ENCODE data around the gene RYR2.

The RYR2 gene

DNA sequence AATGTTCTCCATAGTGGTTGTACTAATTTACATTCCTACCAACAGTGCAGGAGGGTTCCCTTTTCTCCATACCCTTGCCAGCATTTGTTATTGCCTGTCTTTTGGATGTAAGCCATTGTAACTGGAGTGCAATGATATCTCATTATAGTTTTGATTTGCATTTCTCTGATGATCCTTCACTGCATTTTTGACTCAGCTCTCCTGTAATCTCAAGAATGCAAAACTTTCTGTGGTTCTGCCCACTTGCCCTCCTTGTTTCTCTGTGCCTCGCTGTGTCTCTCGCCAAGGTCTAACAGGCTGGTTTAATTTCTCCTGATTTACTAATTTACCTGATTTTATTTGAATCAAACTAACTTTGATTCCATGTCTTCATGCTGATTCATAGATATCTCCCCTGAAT is 440.8 kb downstream of the RYR2 start:
- Histone ChIP-seq H3K4me3 (no peak overlapping the region), H3K36me3 (replicated peaks) (no peaks in the 10 kb centered on the region), H3K27me3 (ENCODE audit: low read depth) (no peaks in the 10 kb centered on the region), H3K9me3 (no peaks in the 10 kb centered on the region), H3K4me1 (no peaks in the 10 kb centered on the region)
- in situ Hi-C loops (cut with MboI; ENCODE audit: low sequenced_read_pairs), result no loop called here
- DNase-seq (ENCODE audit: low spot score in 2 of 2), result no peak

DNA sequence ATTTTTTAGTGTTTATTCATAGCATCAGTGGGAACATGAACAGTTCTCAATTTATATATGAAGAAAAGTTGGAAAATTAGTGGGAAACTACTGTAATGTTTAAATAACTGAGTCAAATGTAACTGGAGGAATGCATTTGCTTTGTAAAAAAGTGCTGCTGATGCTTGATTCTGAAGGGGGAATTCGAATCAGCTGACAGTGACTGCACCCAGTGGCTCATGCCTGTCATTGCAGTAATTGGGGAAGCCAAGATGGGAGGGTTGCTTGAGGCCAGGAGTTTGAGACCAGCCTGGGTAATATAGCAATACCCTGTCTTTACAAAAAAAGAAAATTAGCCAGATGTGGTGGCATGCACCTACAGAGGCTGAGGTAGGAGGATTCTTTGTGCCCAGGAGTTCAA is 450.4 kb downstream of the RYR2 start:
- H3K36me3 ChIP-seq (replicated peaks), result no peaks in the 10 kb centered on the region
- H3K27me3 ChIP-seq (ENCODE audit: low read depth), result no peaks in the 10 kb centered on the region
- H3K9me3 ChIP-seq, result no peaks in the 10 kb centered on the region
- H3K4me1 ChIP-seq, result peaks cover 4% of the 10 kb centered on the region; the same call in 1 of the 2 replicates
- H3K4me3 ChIP-seq, result no peak overlapping the region
- in situ Hi-C loops (cut with MboI; ENCODE audit: low sequenced_read_pairs), result no loop called here
- DNase-seq (ENCODE audit: low spot score in 2 of 2), result peak in 1 of 2 experiments; percentile 25

DNA sequence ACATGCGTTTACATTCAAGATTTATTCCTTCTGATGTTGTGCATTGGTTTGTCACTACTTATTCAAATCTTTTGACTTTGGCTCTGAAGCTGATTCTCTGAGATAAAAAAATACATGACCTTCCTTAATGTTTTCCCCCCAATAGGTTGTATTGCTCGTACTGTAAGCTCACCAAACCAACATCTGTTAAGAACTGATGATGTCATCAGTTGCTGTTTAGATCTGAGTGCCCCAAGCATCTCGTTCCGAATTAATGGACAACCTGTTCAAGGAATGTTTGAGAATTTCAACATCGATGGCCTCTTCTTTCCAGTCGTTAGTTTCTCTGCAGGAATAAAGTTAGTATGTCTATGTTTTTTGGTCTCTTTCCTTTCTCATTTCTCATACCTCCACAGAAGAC is 458.6 kb downstream of the RYR2 start:
- DNase-seq (ENCODE audit: low spot score in 2 of 2), result no peak
- Histone ChIP-seq H3K36me3 (replicated peaks) (no peaks in the 10 kb centered on the region), H3K9me3 (no peaks in the 10 kb centered on the region), H3K4me3 (no peak overlapping the region), H3K4me1 (peaks cover 4% of the 10 kb centered on the region; the same call in 1 of the 2 replicates), H3K27me3 (ENCODE audit: low read depth) (no peaks in the 10 kb centered on the region)
- in situ Hi-C loops (cut with MboI; ENCODE audit: low sequenced_read_pairs), result no loop called here

DNA sequence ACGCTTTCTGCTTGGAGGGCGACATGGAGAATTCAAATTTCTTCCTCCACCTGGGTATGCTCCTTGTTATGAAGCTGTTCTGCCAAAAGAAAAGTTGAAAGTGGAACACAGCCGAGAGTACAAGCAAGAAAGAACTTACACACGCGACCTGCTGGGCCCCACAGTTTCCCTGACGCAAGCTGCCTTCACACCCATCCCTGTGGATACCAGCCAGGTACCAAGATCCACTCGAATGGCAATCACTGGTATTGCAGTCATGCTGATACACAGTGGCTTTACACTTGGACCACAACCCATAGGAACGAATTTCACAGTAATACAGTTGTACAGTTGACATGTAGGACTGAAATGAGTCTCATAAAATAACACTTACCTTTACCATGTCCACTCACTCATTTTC is 461.3 kb downstream of the RYR2 start:
- Histone ChIP-seq H3K4me3 (no peak overlapping the region), H3K4me1 (no peaks in the 10 kb centered on the region), H3K36me3 (replicated peaks) (no peaks in the 10 kb centered on the region), H3K27me3 (ENCODE audit: low read depth) (no peaks in the 10 kb centered on the region), H3K9me3 (no peaks in the 10 kb centered on the region)
- DNase-seq (ENCODE audit: low spot score in 2 of 2), result no peak
- in situ Hi-C loops (cut with MboI; ENCODE audit: low sequenced_read_pairs), result no loop called here

DNA sequence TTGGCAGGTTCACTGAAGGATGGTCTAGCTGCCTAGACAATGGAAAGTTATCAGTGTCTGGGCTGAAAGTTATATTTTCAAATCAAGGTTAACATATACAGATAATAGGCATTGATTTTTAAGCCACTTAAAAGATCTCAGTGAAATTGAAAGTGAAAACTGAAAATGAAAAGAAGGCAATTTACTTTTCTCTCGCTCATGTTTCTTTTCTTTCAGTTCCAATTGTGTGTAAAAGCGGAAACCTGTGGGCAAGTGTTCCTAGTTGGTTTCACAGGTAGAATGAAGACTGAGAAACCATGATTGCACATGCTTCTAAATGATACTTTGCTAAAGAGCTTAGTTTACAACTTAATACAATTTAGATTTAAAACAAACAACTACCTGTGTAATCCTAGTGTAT is 465.0 kb downstream of the RYR2 start:
- H3K4me1 ChIP-seq, result no peaks in the 10 kb centered on the region
- in situ Hi-C loops (cut with MboI; ENCODE audit: low sequenced_read_pairs), result no loop called here
- no peak overlapping the region for H3K4me3 ChIP-seq
- DNase-seq (ENCODE audit: low spot score in 2 of 2), result no peak
- H3K9me3 ChIP-seq, result no peaks in the 10 kb centered on the region
- no peaks in the 10 kb centered on the region for H3K27me3 ChIP-seq (ENCODE audit: low read depth)
- H3K36me3 ChIP-seq (replicated peaks), result no peaks in the 10 kb centered on the region

DNA sequence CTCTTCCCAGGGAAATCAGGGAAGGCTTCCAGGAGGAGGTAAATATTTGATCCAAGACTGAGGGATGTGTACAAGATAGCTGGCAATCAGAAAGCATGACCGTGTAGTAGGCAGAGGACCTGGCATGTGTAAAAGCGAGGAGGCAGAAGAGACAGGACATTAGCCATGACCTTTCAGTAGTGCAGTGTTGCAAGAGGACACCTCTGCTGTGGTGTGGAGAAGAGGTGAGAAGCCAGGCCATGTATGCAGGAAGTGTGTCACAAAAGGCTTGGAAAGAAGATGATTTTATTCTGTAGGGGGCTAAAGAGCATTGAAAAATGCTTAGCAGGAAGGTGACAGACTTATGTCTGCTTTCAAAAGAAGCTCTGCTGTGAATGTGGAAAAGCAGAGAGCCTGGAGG is 467.8 kb downstream of the RYR2 start:
- in situ Hi-C loops (cut with MboI; ENCODE audit: low sequenced_read_pairs), result no loop called here
- DNase-seq (ENCODE audit: low spot score in 2 of 2), result no peak
- H3K4me3 ChIP-seq, result no peak overlapping the region
- no peaks in the 10 kb centered on the region for H3K36me3 ChIP-seq (replicated peaks)
- no peaks in the 10 kb centered on the region for H3K9me3 ChIP-seq
- H3K4me1 ChIP-seq, result no peaks in the 10 kb centered on the region
- no peaks in the 10 kb centered on the region for H3K27me3 ChIP-seq (ENCODE audit: low read depth)

DNA sequence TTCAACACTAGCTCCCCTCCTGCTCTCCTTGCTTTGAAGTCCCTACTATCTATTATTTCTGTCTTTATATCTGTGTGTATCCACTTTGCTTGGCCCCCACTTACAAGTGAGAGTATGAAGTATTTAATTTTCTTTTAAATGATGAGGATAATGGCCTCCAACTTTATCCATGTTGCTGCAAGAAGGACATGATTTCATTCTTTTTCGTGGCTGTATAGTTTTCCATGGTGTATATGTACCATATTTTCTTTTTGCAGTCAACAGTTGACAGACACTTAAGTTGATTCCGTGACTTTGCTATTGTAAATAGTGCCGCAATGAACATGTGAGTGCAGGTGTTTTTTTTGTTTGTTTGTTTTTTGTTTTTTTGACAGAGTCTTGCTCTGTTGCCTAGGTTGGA is 483.1 kb downstream of the RYR2 start:
- in situ Hi-C loops (cut with MboI; ENCODE audit: low sequenced_read_pairs), result no loop called here
- H3K4me3 ChIP-seq, result no peak overlapping the region
- no peaks in the 10 kb centered on the region for H3K27me3 ChIP-seq (ENCODE audit: low read depth)
- no peaks in the 10 kb centered on the region for H3K9me3 ChIP-seq
- H3K4me1 ChIP-seq, result no peaks in the 10 kb centered on the region
- H3K36me3 ChIP-seq (replicated peaks), result no peaks in the 10 kb centered on the region
- DNase-seq (ENCODE audit: low spot score in 2 of 2), result no peak

DNA sequence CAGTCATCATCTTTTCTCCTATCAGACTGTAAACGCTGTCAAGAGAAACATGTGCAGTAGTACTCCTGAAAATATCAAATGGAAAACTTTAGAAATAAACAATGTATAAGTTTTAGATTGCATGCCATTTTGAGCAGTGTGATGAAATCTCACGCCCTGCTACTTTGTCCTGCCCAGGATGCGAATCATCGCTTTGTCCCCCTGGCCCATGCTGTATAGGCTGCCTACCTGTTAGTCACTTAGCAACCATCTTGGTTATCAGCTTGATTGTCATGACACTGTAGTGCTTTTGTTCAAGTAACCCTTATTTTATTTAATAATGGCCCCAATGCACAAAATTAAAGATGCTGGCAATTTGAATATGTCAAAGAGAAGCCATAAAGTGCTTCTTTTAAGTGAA is 485.8 kb downstream of the RYR2 start:
- Histone ChIP-seq H3K9me3 (no peaks in the 10 kb centered on the region), H3K36me3 (replicated peaks) (no peaks in the 10 kb centered on the region), H3K4me3 (no peak overlapping the region), H3K27me3 (ENCODE audit: low read depth) (no peaks in the 10 kb centered on the region), H3K4me1 (no peaks in the 10 kb centered on the region)
- no peak for DNase-seq (ENCODE audit: low spot score in 2 of 2)
- in situ Hi-C loops (cut with MboI; ENCODE audit: low sequenced_read_pairs), result no loop called here

DNA sequence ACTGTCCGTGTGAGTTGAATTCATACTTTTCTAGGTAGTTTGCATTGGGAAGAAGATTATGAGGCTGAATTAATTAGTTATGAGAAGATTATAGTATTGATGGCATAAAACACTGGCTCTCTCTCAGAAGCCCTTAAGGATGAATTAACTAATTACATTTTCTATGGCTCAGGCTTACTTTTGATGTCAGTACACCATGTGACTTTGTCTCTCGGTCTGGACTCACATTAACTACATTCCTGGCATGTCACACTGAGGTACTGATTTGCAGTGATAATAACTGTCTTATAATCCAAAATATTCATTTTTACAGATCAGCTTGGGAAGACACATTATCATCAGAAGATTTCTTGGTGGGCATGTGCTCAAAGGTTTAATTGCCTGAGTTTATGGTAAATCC is 486.6 kb downstream of the RYR2 start:
- DNase-seq (ENCODE audit: low spot score in 2 of 2), result no peak
- Histone ChIP-seq H3K4me3 (no peak overlapping the region), H3K4me1 (no peaks in the 10 kb centered on the region), H3K36me3 (replicated peaks) (no peaks in the 10 kb centered on the region), H3K27me3 (ENCODE audit: low read depth) (no peaks in the 10 kb centered on the region), H3K9me3 (no peaks in the 10 kb centered on the region)
- in situ Hi-C loops (cut with MboI; ENCODE audit: low sequenced_read_pairs), result no loop called here

DNA sequence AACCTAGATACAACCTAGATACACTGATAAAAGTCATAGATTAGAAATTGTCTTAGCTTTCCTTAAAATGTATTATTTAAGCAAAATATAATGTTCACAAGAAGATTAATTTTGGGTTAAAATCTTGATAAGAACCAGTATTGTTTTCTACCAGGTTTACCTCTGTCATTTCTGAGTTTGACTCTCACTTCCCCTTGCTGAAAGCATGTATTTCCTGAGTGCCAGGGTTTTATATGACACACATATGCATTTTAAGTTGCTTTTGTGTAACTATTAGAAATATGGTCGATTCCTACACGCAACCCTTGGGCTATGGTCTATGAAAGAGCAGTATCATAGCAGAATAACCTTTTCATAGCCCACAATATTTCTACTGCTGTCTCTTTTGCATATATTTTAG is 497.1 kb downstream of the RYR2 start:
- Histone ChIP-seq H3K9me3 (no peaks in the 10 kb centered on the region), H3K27me3 (ENCODE audit: low read depth) (no peaks in the 10 kb centered on the region), H3K4me1 (peaks cover 20% of the 10 kb centered on the region), H3K4me3 (no peak overlapping the region), H3K36me3 (replicated peaks) (no peaks in the 10 kb centered on the region)
- DNase-seq (ENCODE audit: low spot score in 2 of 2), result no peak
- in situ Hi-C loops (cut with MboI; ENCODE audit: low sequenced_read_pairs), result no loop called here

DNA sequence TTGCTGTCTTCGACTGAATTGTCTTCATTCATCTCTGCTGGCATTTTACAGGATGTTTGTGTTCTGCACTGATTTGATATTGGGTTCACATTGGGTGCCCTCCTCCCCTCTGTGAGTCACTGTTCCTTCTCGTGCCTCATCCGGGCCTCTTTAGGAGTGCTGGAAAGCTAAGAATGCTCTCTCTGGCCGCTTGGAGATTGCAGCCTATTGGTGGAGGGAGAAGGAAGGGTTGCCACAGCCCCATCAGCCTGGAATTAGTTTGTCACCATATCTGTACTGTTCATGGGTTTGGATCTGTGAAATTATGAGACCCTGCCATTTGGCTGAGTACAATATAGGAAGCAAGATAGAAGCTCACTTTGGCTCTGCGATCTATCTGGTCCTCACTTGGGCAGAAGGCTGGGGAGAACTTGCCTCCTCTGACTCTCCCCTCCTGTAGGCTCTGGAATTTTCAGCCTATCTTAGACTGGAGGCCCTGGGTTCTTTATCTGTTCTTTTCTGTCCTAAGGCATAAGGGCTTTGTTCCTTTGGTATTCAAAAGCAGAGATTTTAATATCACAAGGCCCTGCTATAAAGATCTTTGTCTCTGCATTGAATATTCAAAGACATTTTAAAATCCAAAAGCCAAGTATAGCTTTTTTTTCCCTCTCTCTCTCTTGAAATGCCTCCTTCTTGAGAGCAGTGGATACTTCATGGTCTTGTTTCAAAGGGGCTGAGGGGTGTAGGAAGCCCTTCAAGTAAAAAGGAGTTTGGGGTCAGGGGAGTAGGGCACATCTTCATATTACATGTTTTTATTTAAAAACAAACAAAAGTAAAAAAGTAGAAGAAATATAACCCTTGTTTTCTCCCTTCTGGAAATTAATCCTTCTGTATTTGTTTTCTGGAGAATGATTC is 500.8 kb downstream of the RYR2 start:
- DNase-seq (ENCODE audit: low spot score in 2 of 2), result peak; percentile 56 to 93
- Histone ChIP-seq H3K36me3 (replicated peaks) (no peaks in the 10 kb centered on the region), H3K4me3 (no peak overlapping the region), H3K4me1 (peaks cover 21% of the 10 kb centered on the region), H3K9me3 (no peaks in the 10 kb centered on the region), H3K27me3 (ENCODE audit: low read depth) (no peaks in the 10 kb centered on the region)
- in situ Hi-C loops (cut with MboI; ENCODE audit: low sequenced_read_pairs), result no loop called here

DNA sequence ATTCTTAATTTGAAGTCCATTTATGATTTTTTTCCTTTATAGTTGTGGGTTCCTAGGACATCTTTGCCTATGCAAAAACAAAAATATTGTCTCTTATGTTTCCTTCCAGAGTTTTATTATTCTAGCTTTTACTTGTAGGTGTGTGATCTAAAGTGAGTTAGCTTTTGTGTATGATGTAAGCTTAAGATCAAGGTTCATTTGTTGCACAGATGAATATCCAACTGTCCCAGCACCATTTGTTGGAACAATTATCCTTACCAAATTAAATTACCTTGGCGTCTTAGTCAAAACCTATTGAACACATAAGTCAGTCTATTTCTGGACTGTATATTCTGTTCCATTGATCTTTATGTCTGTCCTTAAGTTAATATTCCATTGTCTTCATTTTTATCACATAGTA is 511.1 kb downstream of the RYR2 start:
- no peaks in the 10 kb centered on the region for H3K9me3 ChIP-seq
- DNase-seq (ENCODE audit: low spot score in 2 of 2), result no peak
- H3K27me3 ChIP-seq (ENCODE audit: low read depth), result no peaks in the 10 kb centered on the region
- no peaks in the 10 kb centered on the region for H3K36me3 ChIP-seq (replicated peaks)
- H3K4me3 ChIP-seq, result no peak overlapping the region
- in situ Hi-C loops (cut with MboI; ENCODE audit: low sequenced_read_pairs), result loop anchor here (25.0 kb wide), 1 partner anchor 941 kb away; the partner anchor contains the start of gene HEATR1
- H3K4me1 ChIP-seq, result no peaks in the 10 kb centered on the region; the same call in 1 of the 2 replicates

DNA sequence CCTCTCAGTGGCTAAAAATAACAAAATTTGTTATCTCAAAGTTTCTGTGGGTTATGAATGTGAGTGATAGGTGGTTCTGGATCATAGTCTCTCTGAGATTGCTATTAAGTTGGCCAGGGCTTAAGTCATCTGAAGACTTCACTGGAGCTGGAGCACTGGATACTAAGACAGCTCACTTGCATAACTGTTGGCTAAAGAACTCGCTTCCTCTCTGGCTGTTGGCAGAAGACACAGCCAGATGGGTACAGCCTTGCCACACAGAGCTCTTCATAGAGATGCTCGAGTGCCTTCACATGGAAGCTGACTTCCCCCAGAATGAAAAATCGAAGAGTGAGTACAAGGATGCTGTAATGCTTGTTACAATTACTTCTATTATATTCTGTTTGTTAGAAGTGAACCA is 514.9 kb downstream of the RYR2 start:
- Histone ChIP-seq H3K4me3 (no peak overlapping the region), H3K9me3 (no peaks in the 10 kb centered on the region), H3K27me3 (ENCODE audit: low read depth) (no peaks in the 10 kb centered on the region), H3K36me3 (replicated peaks) (no peaks in the 10 kb centered on the region), H3K4me1 (no peaks in the 10 kb centered on the region; the same call in 1 of the 2 replicates)
- in situ Hi-C loops (cut with MboI; ENCODE audit: low sequenced_read_pairs), result loop anchor here (25.0 kb wide), 1 partner anchor 945 kb away; the partner anchor contains the start of gene HEATR1
- no peak for DNase-seq (ENCODE audit: low spot score in 2 of 2)

DNA sequence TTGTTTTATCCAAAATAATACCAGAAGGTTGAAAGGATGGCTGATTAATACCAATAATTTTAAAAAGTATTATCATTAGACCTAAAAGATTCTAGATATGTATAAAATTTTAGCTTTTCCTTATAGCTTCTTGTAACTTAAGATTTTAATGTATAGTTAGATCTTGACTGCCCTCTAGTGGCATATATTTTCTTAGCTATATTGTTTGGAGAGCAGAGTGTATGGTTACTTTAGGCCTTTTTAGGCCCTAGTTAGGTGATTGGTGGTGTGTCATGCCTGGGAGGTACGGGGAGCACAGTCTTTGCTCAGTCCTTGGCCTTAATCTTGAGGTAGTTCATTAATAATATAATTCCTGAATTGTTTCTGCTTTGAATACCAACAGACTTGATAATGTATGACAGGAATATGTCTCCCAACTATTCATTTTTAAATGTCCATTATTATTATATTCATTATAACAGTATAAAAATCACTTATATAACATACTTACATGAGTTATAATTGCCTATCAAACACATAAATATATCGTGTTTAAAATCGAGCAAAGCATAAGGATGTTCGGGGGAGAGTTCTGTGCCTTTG is 520.3 kb downstream of the RYR2 start:
- peak; percentile 35 to 79 for DNase-seq (ENCODE audit: low spot score in 2 of 2)
- no peaks in the 10 kb centered on the region for H3K36me3 ChIP-seq (replicated peaks)
- H3K27me3 ChIP-seq (ENCODE audit: low read depth), result no peaks in the 10 kb centered on the region
- in situ Hi-C loops (cut with MboI; ENCODE audit: low sequenced_read_pairs), result loop anchor here (25.0 kb wide), 1 partner anchor 950 kb away; the partner anchor contains the start of gene HEATR1
- no peaks in the 10 kb centered on the region for H3K4me1 ChIP-seq
- H3K9me3 ChIP-seq, result no peaks in the 10 kb centered on the region
- H3K4me3 ChIP-seq, result no peak overlapping the region

Data from HAP-1 (cell line).